H1 (cell line): ENCODE measurements around the gene RIPOR2. TPM values are rescaled to one million over a fixed set of nuclear protein-coding genes. Genes with fewer than 3 reads are reported as not detected.

Experiments
- CTCF ChIA-PET: fragments of 300-600 bp; sonication (Branson Sonifier 250); formaldehyde crosslinking; loops from one replicate; lab custom pipeline; 2021; ENCODE audit not compliant: partially characterized antibody; lab: Charles Lee
- POLR2A ChIA-PET: fragments of 300-600 bp; sonication (Branson Sonifier 250); formaldehyde crosslinking; loops from one replicate; lab custom pipeline; 2021; ENCODE audit warnings: inconsistent platforms; ENCODE audit not compliant: partially characterized antibody; lab: Charles Lee
- DNase-seq, 2 experiments: peaks; one replicate each; pipeline versions ENCODE4 v3.0.0 to v3.0.0-alpha.2; 2010 to 2022; ENCODE audit warnings: low spot score in 2 of 2, low read depth in 1 of 2, mixed read lengths in 1 of 2
- FAIRE-seq: peaks from 2 replicates; lab custom pipeline; 2011; peaks lifted over from hg19 to GRCh38; lab: Jason Lieb, UNC
- H2AFZ ChIP-seq: 2 replicates; pipeline ENCODE4 v1.8.1; 2012; ENCODE audit warnings: low read length, inconsistent platforms
- H2AK5ac ChIP-seq: 2 replicates; pipeline ENCODE4 v1.6.1; 2013; ENCODE audit warnings: low read depth, low read length
- H2BK120ac ChIP-seq: replicated peaks from 2 replicates; pipeline ENCODE3; 2013; ENCODE audit warnings: low read depth, low read length, inconsistent platforms
- H2BK12ac ChIP-seq: 2 replicates; pipeline ENCODE4 v1.6.1; 2013; ENCODE audit warnings: low read depth, low read length
- H2BK15ac ChIP-seq: 2 replicates; pipeline ENCODE4 v1.6.1; 2013; ENCODE audit warnings: low read length
- H2BK20ac ChIP-seq: 2 replicates; pipeline ENCODE4 v1.6.1; 2013; ENCODE audit warnings: low read length
- H2BK5ac ChIP-seq: 2 replicates; pipeline ENCODE4 v1.6.1; 2013; ENCODE audit warnings: low read depth, low read length
- H3K14ac ChIP-seq: 2 replicates; pipeline ENCODE4 v1.6.1; 2013; ENCODE audit warnings: inconsistent platforms; ENCODE audit not compliant: insufficient read length
- H3K18ac ChIP-seq: 2 replicates; pipeline ENCODE4 v1.6.1; 2013; ENCODE audit warnings: low read length; ENCODE audit errors: extremely low read depth
- H3K23ac ChIP-seq: 2 replicates; pipeline ENCODE4 v1.6.1; 2013; ENCODE audit warnings: inconsistent platforms; ENCODE audit not compliant: insufficient read length
- H3K23me2 ChIP-seq: 2 replicates; pipeline ENCODE4 v1.6.1; 2013; ENCODE audit warnings: low read depth, low read length
- H3K27ac ChIP-seq: 2 replicates; pipeline ENCODE4 v1.6.1; 2011; ENCODE audit warnings: low read depth, low read length, inconsistent platforms
- H3K27me3 ChIP-seq, 4 experiments: replicated peaks in 1 of 4; 1 replicate in 1 of 4; 2 replicates in 3 of 4; pipeline versions ENCODE4 v1.6.1 to v1.8.1; 2011 to 2013; ENCODE audit warnings: low read length in 3 of 4, mild to moderate bottlenecking in 3 of 4, inconsistent platforms in 2 of 4, mixed read lengths in 2 of 4, moderate library complexity in 1 of 4; ENCODE audit not compliant: control insufficient read depth in 3 of 4, insufficient read depth in 3 of 4; ENCODE audit errors: extremely low read depth in 1 of 4
- H3K36me3 ChIP-seq, 4 experiments: 2 replicates each; pipeline versions ENCODE4 v1.6.1 to v1.8.1; 2011 to 2013; ENCODE audit warnings: mild to moderate bottlenecking in 4 of 4, low read length in 3 of 4, moderate library complexity in 2 of 4, control low read depth in 1 of 4, inconsistent platforms in 1 of 4; ENCODE audit not compliant: insufficient read depth in 4 of 4, control insufficient read depth in 2 of 4
- H3K4ac ChIP-seq: replicated peaks from 2 replicates; pipeline ENCODE3; 2013; ENCODE audit warnings: low read length, low read depth, mixed read lengths, inconsistent platforms; ENCODE audit not compliant: insufficient read length
- H3K4me1 ChIP-seq, 4 experiments: replicated peaks in 1 of 4; 1 replicate in 1 of 4; 2 replicates in 3 of 4; pipeline versions ENCODE4 v1.6.1 to v1.8.1; 2011 to 2013; ENCODE audit warnings: low read length in 3 of 4, inconsistent platforms in 2 of 4, mixed read lengths in 1 of 4; ENCODE audit not compliant: insufficient read depth in 4 of 4, control insufficient read depth in 3 of 4
- H3K4me2 ChIP-seq, 2 experiments: 2 replicates each; pipeline versions ENCODE4 v1.6.1 to v1.8.1; 2011 to 2013; ENCODE audit warnings: low read depth in 2 of 2, low read length in 2 of 2, control low read depth in 1 of 2, inconsistent platforms in 1 of 2, mild to moderate bottlenecking in 1 of 2; ENCODE audit not compliant: insufficient read depth in 1 of 2
- H3K4me3 ChIP-seq, 4 experiments: fragments of 200-600, 300-600 bp in 1 of 4; sonication (generic), shearing (Covaris generic), sonication (Bioruptor Twin) in 1 of 4; 2 replicates each; pipeline versions ENCODE4 v1.5.1 to v1.8.1; 2011 to 2016; ENCODE audit warnings: low read length in 4 of 4, low read depth in 3 of 4, control low read depth in 2 of 4, inconsistent platforms in 2 of 4, mild to moderate bottlenecking in 2 of 4, mixed read lengths in 1 of 4, moderate library complexity in 1 of 4; ENCODE audit not compliant: insufficient read depth in 2 of 4; ENCODE audit errors: extremely low read depth in 1 of 4
- H3K56ac ChIP-seq: replicated peaks from 2 replicates; pipeline ENCODE3; 2013; ENCODE audit warnings: low read depth, mild to moderate bottlenecking, mixed read lengths, low read length, inconsistent platforms; ENCODE audit not compliant: insufficient read length
- H3K79me1 ChIP-seq: 2 replicates; pipeline ENCODE4 v1.6.1; 2013; ENCODE audit warnings: low read depth, low read length, control low read depth
- H3K79me2 ChIP-seq, 2 experiments: 2 replicates each; pipeline versions ENCODE4 v1.6.1 to v1.8.1; 2012 to 2013; ENCODE audit warnings: low read length in 2 of 2, mild to moderate bottlenecking in 2 of 2, inconsistent platforms in 1 of 2; ENCODE audit not compliant: insufficient read depth in 2 of 2, control insufficient read depth in 1 of 2
- H3K9ac ChIP-seq, 4 experiments: replicated peaks in 1 of 4; 1 replicate in 1 of 4; 2 replicates in 3 of 4; pipeline versions ENCODE4 v1.6.1 to v1.8.1; 2011 to 2013; ENCODE audit warnings: low read depth in 3 of 4, low read length in 3 of 4, control low read depth in 2 of 4, mild to moderate bottlenecking in 2 of 4, moderate library complexity in 2 of 4, inconsistent platforms in 1 of 4; ENCODE audit errors: extremely low read depth in 1 of 4
- H3K9me3 ChIP-seq, 2 experiments: 2 replicates each; pipeline versions ENCODE4 v1.6.1 to v1.8.1; 2012 to 2013; ENCODE audit warnings: mild to moderate bottlenecking in 2 of 2, moderate library complexity in 2 of 2, control low read depth in 1 of 2, inconsistent platforms in 1 of 2, low read depth in 1 of 2, low read length in 1 of 2, mixed read lengths in 1 of 2; ENCODE audit not compliant: insufficient read depth in 2 of 2
- H4K20me1 ChIP-seq, 2 experiments: replicated peaks in 1 of 2; 2 replicates each; pipeline versions ENCODE3 to v1.8.1; 2011 to 2013; ENCODE audit warnings: inconsistent platforms in 2 of 2, low read length in 2 of 2, mild to moderate bottlenecking in 1 of 2; ENCODE audit not compliant: insufficient read depth in 2 of 2, control insufficient read depth in 1 of 2
- H4K5ac ChIP-seq: 2 replicates; pipeline ENCODE4 v1.6.1; 2013; ENCODE audit warnings: low read length, low read depth, mixed read lengths, inconsistent platforms; ENCODE audit not compliant: insufficient read length
- H4K8ac ChIP-seq: 2 replicates; pipeline ENCODE4 v1.8.0; 2013; ENCODE audit warnings: mild to moderate bottlenecking, moderate library complexity, low read length, inconsistent platforms; ENCODE audit not compliant: insufficient read depth; ENCODE audit errors: extremely low read depth
- H4K91ac ChIP-seq: replicated peaks from 2 replicates; pipeline ENCODE3; 2013; ENCODE audit warnings: low read length, mixed read lengths, inconsistent platforms; ENCODE audit not compliant: insufficient read length
- CREB1 ChIP-seq: IDR thresholded peaks from 2 replicates; pipeline ENCODE4 v1.6.1; 2012; ENCODE audit warnings: inconsistent platforms
- CTCF ChIP-seq, 3 experiments: IDR thresholded peaks; 1 replicate in 2 of 3; 2 replicates in 1 of 3; pipeline versions ENCODE4 v1.5.1 to v1.6.1; 2011; ENCODE audit warnings: low read length in 3 of 3, mild to moderate bottlenecking in 3 of 3, inconsistent platforms in 2 of 3, low read depth in 1 of 3, moderate library complexity in 1 of 3; ENCODE audit not compliant: insufficient read depth in 1 of 3; ENCODE audit errors: control extremely low read depth in 1 of 3
- EGR1 ChIP-seq: IDR thresholded peaks from 2 replicates; pipeline ENCODE4 v1.6.1; 2011; ENCODE audit warnings: low read depth, low read length, borderline replicate concordance
- PHF8 ChIP-seq: fragments of 200-600 bp; sonication (generic); conservative IDR thresholded peaks from 2 replicates; pipeline ENCODE4 v1.7.1; 2012; ENCODE audit warnings: low read depth, mild to moderate bottlenecking, inconsistent platforms, low read length, moderate library complexity
- RAD21 ChIP-seq, 2 experiments: IDR thresholded peaks in 1 of 2; conservative IDR thresholded peaks in 1 of 2; 2 replicates each; pipeline ENCODE4 v1.6.1; 2011; ENCODE audit warnings: low read depth in 2 of 2, low read length in 2 of 2, improper control_type of control experiment in 1 of 2, inconsistent platforms in 1 of 2, mild to moderate bottlenecking in 1 of 2, moderate library complexity in 1 of 2
- RBBP5 ChIP-seq: IDR thresholded peaks from 2 replicates; pipeline ENCODE4 v1.7.1; 2012; ENCODE audit warnings: low read depth, mild to moderate bottlenecking, inconsistent platforms, low read length, moderate library complexity, borderline replicate concordance
- RNF2 ChIP-seq: fragments of 200-900, 300-1000 bp; sonication (generic); IDR thresholded peaks from 2 replicates; pipeline ENCODE4 v1.7.1; 2016; ENCODE audit warnings: borderline replicate concordance, low read depth, mild to moderate bottlenecking, antibody characterized with exemption, low read length; ENCODE audit not compliant: poor library complexity, severe bottlenecking; ENCODE audit errors: missing control alignments
- TAF1 ChIP-seq: IDR thresholded peaks from 2 replicates; pipeline ENCODE4 v1.6.1; 2011; ENCODE audit warnings: mild to moderate bottlenecking, low read depth, low read length
- TAF7 ChIP-seq: optimal IDR thresholded peaks from 2 replicates; pipeline ENCODE3; 2011; ENCODE audit warnings: low read depth, mild to moderate bottlenecking, inconsistent platforms, low read length, moderate library complexity, borderline replicate concordance
- WGBS, 2 experiments: shearing (Covaris generic) in 1 of 2; methylation state at CpG; one replicate each; pipeline versions ENCODE4 v1.1.6 to v1.1.7; 2013 to 2015; ENCODE audit warnings: low lambda C conversion rate in 2 of 2, mixed read lengths in 2 of 2, inconsistent platforms in 1 of 2, low coverage in 1 of 2, missing lambda C conversion rate in 1 of 2; ENCODE audit not compliant: insufficient replicate concordance in 2 of 2, insufficient coverage in 1 of 2, insufficient read length in 1 of 2; ENCODE audit errors: extremely low coverage in 1 of 2, missing lambda C conversion rate in 1 of 2; 5-methylcytosine and 5-hydroxymethylcytosine counted together
- polyA plus RNA-seq, 7 experiments: library from polyadenylated mRNA; depleted of rRNA in 3 of 7; stranded (reverse) in 5 of 7; unstranded in 2 of 7; fragments of >200 nt in 5 of 7; fragments of 200-250 nt in 2 of 7; gene quantifications; 1 replicate in 5 of 7; 2 replicates in 1 of 7; 4 replicates in 1 of 7; pipeline versions ENCODE4 v1.2.1 to v1.2.3, GENCODE V29; 2011 to 2013; ENCODE audit warnings: missing spikeins in 2 of 7, mixed read lengths in 2 of 7
- total RNA-seq: library from RNA; stranded (reverse); fragmentation: NEBNext Ultra II Directional; extraction: Animal tissue kit (Norgen Biotek cat#: 25700); gene quantifications from 2 replicates; pipeline ENCODE4 v1.2.1, GENCODE V29; 2021

The RIPOR2 gene
- total and polyA plus RNA-seq, 2 of the 8 experiments (the other 6 are each of a cell fraction or from before 2014, with no cell fraction given), result 16.7 to 45.6 TPM

GRCh38 chr6:24840187-24840586, 95.6 kb downstream of the RIPOR2 start:
- Histone ChIP-seq H4K5ac (no peak overlapping the region), H3K79me2 (no peaks in the 10 kb centered on the region), H2AK5ac (no peak overlapping the region), H3K4me1 (no peaks in the 10 kb centered on the region), H3K9me3 (no peaks in the 10 kb centered on the region), H3K27me3 (no peaks in the 10 kb centered on the region), H4K8ac (no peak overlapping the region), H4K20me1 (no peaks in the 10 kb centered on the region), H4K91ac (no peak overlapping the region), H2BK5ac (no peak overlapping the region), H2BK120ac (no peak overlapping the region), H2BK20ac (no peak overlapping the region), H3K27ac (no peak overlapping the region), H2BK15ac (no peak overlapping the region), H3K23ac (no peak overlapping the region), H3K4ac (no peak overlapping the region), H3K56ac (no peak overlapping the region), H2BK12ac (no peak overlapping the region), H2AFZ (no peak overlapping the region), H3K23me2 (no peaks in the 10 kb centered on the region), H3K4me3 (no peak overlapping the region), H3K4me2 (no peak overlapping the region), H3K14ac (no peak overlapping the region), H3K36me3 (peaks cover 0 to 20% (median 5%) of the 10 kb centered on the region in 4 experiments; a peak in 5 of 8 replicates), H3K18ac (no peak overlapping the region), H3K9ac (no peak overlapping the region), H3K79me1 (no peaks in the 10 kb centered on the region)
- ChIA-PET CTCF (interaction anchor here (0.5 kb wide), 1 partner anchor 40 kb away, joined by 4 read pairs; no protein-coding TSS in a partner anchor), POLR2A (no interaction called here)
- no peak for DNase-seq
- no peak for FAIRE-seq
- WGBS, 2 experiments, result 89% methylated on average over 2 of the region's 2 CpGs; no CpG with 5 or more reads in 1 of the 2 experiments
- TF ChIP-seq EGR1 (no peak), RBBP5 (no peak), CTCF (IDR thresholded peaks at IDR 0.05; ENCODE audit: control extremely low read depth in 1 of 3, insufficient read depth in 1 of 3, low read depth in 1 of 3, low read length in 3 of 3) (no peak), TAF7 (no peak), PHF8 (no peak), RNF2 (no peak), TAF1 (no peak), RAD21 (IDR thresholded peaks at IDR 0.05 in 1 of 2, conservative IDR thresholded peaks at IDR 0.05 in 1 of 2; ENCODE audit: low read depth in 2 of 2, low read length in 2 of 2) (no peak), CREB1 (no peak)
